GM12872 (cell line): ENCODE measurements around the gene STAT3.

ENCODE experiments used
- TF ChIP-seq, protein P1 (sequence below): IDR thresholded peaks from 3 replicates; pipeline ENCODE4 v1.5.1; 2011; ENCODE audit warnings: low read depth, mild to moderate bottlenecking, low read length, moderate library complexity; ENCODE audit not compliant: insufficient read depth

STAT3 gene

DNA sequence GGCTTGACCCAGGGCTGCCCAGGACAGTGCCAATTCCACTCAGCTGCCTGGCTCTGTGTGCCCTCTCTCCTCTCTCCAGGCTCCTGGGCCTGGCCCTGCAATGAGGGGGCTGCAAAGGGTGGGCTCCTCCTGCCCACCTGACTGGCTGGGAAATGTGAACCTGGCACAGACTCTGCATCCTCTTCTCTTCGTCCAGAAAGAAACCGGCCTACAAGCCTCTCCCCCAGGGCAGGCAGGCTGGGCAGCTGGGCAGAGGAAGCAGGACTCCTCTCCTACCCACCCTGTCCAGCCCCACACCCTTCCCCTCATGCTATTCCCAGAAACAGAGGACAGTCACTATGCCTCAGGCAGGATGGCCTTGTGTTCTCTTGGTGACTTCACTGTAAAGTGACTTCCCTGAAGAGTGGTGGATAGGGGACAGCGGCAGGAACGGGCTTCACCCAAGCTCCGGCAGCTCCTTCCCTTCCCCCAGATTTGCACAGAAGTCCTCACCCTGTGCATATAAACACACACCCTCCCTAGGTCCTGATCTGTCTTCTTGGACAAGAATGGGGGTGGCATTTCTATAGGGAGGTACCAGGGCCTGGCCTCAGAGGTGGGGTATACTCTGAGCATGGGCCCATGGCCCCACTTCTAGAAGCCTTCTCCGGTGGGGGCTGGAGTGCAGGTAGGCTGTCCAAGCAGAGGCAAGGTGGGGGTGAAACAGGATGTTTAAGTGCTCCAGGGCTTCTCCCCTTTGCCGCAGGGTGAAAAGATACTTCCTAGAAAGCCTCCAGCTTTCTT lies 104.8 kb downstream of the STAT3 start:
- TF ChIP-seq, protein P1, sequence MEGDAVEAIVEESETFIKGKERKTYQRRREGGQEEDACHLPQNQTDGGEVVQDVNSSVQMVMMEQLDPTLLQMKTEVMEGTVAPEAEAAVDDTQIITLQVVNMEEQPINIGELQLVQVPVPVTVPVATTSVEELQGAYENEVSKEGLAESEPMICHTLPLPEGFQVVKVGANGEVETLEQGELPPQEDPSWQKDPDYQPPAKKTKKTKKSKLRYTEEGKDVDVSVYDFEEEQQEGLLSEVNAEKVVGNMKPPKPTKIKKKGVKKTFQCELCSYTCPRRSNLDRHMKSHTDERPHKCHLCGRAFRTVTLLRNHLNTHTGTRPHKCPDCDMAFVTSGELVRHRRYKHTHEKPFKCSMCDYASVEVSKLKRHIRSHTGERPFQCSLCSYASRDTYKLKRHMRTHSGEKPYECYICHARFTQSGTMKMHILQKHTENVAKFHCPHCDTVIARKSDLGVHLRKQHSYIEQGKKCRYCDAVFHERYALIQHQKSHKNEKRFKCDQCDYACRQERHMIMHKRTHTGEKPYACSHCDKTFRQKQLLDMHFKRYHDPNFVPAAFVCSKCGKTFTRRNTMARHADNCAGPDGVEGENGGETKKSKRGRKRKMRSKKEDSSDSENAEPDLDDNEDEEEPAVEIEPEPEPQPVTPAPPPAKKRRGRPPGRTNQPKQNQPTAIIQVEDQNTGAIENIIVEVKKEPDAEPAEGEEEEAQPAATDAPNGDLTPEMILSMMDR = no peak

- TF ChIP-seq, protein P1 = no peak
Measured at GRCh38 chr17:42282478-42283080, 105.7 kb downstream of the STAT3 start.

DNA sequence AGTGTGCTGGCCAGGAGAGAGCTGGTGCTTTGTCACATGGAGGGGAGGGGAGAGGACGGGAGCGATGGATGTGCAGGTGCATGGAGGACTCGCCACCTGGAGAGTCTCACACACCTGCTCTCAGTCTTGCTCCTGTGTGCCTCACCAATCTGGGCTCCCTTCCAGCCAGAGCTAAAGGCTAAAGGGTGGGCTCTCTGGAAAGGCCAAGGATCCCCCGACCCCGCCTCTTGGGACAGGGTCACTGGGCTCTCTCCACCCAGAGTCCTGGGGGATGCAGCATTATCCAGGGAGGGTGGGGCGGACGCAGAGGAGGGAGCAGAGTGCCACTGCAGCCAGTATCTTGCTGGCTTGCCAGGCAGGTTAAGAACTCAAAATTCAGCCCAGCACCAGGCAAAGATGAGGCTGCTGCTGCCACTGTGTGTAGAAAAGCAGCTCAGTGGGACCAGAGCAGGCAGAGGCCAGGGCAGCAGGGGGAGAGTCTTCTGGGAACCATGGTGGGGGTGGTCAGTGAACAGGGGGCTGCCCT lies 106.6 kb downstream of the STAT3 start:
- TF ChIP-seq, protein P1 = no peak

- TF ChIP-seq, protein P1 = no peak
Measured at GRCh38 chr17:42279776-42280630, 108.2 kb downstream of the STAT3 start.

DNA sequence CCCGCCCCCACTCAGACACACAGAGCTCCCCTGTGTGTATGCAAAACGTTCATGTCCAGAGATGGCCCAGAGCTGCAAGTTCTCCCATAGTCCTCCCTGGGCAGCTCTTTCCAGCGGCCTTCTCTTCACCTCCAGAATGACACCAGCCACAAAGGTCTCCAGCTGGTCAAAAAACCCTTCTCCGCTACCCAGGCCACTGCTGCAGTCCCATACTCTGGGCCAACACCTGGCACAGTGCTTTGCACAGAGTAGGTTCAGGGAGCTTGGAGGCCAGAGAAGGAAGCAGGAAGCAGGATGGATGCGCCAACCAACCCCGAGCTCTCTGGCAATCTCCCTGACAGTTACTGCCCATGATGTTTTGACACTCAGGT lies 110.9 kb downstream of the STAT3 start:
- TF ChIP-seq, protein P1 = no peak

DNA sequence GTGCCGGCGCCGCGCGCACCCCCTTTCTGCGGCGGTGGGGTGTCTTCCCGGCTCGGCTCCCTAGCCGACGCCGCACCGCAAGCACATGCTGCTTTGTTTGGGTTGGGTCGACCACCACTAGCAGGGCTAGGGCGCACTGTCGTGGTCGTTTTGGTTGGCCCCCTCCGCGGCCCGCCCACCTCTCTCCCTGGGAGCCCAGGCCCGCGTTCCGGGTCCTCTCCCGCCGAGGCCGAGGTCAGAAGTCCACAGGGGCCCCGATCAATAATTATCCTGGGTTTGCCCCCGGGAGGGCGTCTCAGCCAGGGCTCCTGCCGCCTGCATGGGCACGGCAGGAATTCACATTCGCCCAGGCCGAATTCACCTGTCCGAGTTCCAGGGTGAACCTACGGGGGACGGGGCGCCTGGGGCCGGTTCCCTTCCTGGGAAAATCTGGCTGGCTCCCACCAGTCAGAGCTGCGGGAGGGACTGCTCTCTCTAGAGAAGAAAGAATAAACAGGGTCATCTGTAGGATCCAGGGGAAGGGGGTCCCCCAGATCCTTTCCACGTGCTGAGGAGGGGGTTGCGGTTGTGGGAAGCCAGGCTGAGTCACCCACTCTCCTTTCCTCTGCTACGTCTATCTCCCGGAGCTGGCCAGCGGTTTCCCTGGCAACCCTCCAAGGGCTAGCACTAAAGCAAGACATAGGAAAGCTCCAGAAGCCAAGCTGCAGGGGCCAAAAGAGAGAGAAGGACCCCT lies 111.5 kb downstream of the STAT3 start:
- TF ChIP-seq, protein P1 = no peak

GRCh38 chr17:42276359-42276608 lies 112.0 kb downstream of the STAT3 start, which contains the start of gene STAT5B:
TSS of gene STAT5B (minus strand) at chr17:42276391. CDS start at chr17:42232127, 44,264 bp downstream.
- TF ChIP-seq, protein P1 = no peak
